CD4-positive, alpha-beta T cell (primary cell): ENCODE measurements around the gene DUXB. TPM values are rescaled to one million over a fixed set of nuclear protein-coding genes. Genes with fewer than 3 reads are reported as not detected.
A peak's percentile ranks its signal among the peaks of the same experiment; 100 is the strongest.

Experiments used
- ATAC-seq: fragments of 200-7000 bp; cut with Tn5 transposase; one replicate; pipeline ENCODE4 v1.10.0; 2022; ENCODE audit warnings: mild to moderate bottlenecking; ENCODE audit not compliant: poor library complexity
- CTCF ChIA-PET: fragments of 350-600 bp; sonication (Branson Sonifier 250); formaldehyde crosslinking; loops from one replicate; lab custom pipeline; 2021; ENCODE audit warnings: antibody characterized with exemption, inconsistent platforms; lab: Charles Lee
- POLR2A ChIA-PET: fragments of 350-600 bp; sonication (Branson Sonifier 250); formaldehyde crosslinking; loops from one replicate; lab custom pipeline; 2021; ENCODE audit warnings: antibody characterized with exemption, inconsistent platforms; lab: Charles Lee
- DNase-seq, 14 experiments: peaks; one replicate each; pipeline ENCODE4 v3.0.0-alpha.2; 2013 to 2020; ENCODE audit warnings: mixed read lengths in 2 of 14
- H3K27ac ChIP-seq, 2 donors: one replicate each; pipeline versions ENCODE4 v1.5.1 to v1.7.0; 2013; ENCODE audit warnings: low read length in 2 of 2, low read depth in 1 of 2, mild to moderate bottlenecking in 1 of 2
- H3K27me3 ChIP-seq, 2 experiments: 1 replicate in 1 of 2; 2 replicates in 1 of 2; pipeline versions ENCODE4 v1.6.1 to v1.7.0; 2013; ENCODE audit warnings: low read length in 2 of 2, control low read depth in 1 of 2, mild to moderate bottlenecking in 1 of 2, moderate library complexity in 1 of 2; ENCODE audit not compliant: insufficient read depth in 2 of 2, control insufficient read depth in 1 of 2
- H3K36me3 ChIP-seq: one replicate; pipeline ENCODE4 v1.6.1; 2013; ENCODE audit warnings: low read length, control low read depth; ENCODE audit not compliant: insufficient read depth
- H3K4me1 ChIP-seq: one replicate; pipeline ENCODE4 v1.6.1; 2013; ENCODE audit warnings: low read length, control low read depth; ENCODE audit not compliant: insufficient read depth
- H3K4me3 ChIP-seq: one replicate; pipeline ENCODE4 v1.5.1; 2013; ENCODE audit warnings: mild to moderate bottlenecking, low read length, moderate library complexity
- H3K9me3 ChIP-seq, 2 experiments: 1 replicate in 1 of 2; 2 replicates in 1 of 2; pipeline versions ENCODE4 v1.6.1 to v1.7.0; 2013; ENCODE audit warnings: low read length in 2 of 2, mild to moderate bottlenecking in 2 of 2, control low read depth in 1 of 2, moderate library complexity in 1 of 2; ENCODE audit not compliant: control insufficient read depth in 1 of 2, insufficient read depth in 1 of 2
- H3K27ac Mint-ChIP-seq: one replicate; pipeline ENCODE4 v1.8.0; 2020; ENCODE audit warnings: mixed read lengths
- H3K27me3 Mint-ChIP-seq: one replicate; pipeline ENCODE4 v1.8.0; 2021; ENCODE audit warnings: mixed read lengths
- H3K36me3 Mint-ChIP-seq: one replicate; pipeline ENCODE4 v1.8.0; 2021; ENCODE audit warnings: low read depth, mixed read lengths
- H3K4me1 Mint-ChIP-seq: one replicate; pipeline ENCODE4 v1.8.0; 2021; ENCODE audit warnings: low read depth, mixed read lengths
- H3K4me3 Mint-ChIP-seq: one replicate; pipeline ENCODE4 v1.8.0; 2020; ENCODE audit warnings: mild to moderate bottlenecking, mixed read lengths
- H3K9me3 Mint-ChIP-seq: one replicate; pipeline ENCODE4 v1.8.0; 2020; ENCODE audit warnings: mixed read lengths
- intact Hi-C, 2 experiments: fragments of 100-400 bp; cut with DNase I in 1 of 2; cut with micrococcal nuclease in 1 of 2; formaldehyde crosslinking; loops; one replicate each; pipeline versions ENCODE4 v1.15.1 to v1.9.0; 2023 to 2025; cut with DNase I, micrococcal nuclease
- total RNA-seq, 174 experiments: library from RNA in 2 of 174; stranded (reverse) in 2 of 174; gene quantifications; one replicate each; pipeline ENCODE4 v1.2.3 and lab custom pipeline; 2021 to 2026
- TF ChIP-seq, protein P1 (sequence below): fragments of 200-600 bp; IDR thresholded peaks from one replicate; pipeline ENCODE4 v1.8.0; 2022; ENCODE audit warnings: antibody characterized with exemption, mild to moderate bottlenecking

DUXB gene
- total RNA-seq, 2 experiments from 2014 or later: not detected

DNA sequence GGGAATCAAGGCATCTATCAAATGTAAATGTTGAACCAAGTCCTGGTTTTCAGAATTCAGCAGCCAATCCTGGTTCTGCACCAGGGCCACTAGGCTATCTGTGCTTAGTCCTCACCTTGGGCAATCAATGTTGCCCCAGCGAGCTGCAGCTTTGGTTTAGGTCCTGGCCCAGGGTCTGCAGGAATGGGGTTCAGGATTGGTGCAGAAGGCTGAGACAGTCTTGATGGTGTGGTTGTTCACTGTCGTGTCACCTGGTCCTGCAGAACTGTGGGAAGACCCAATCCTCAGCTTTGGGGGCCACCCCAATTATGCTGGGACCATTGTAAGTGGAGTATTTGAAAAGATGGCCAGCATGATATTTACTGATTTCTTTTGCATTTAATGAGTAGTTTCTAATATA lies 43.1 kb downstream of the DUXB start:
- POLR2A ChIA-PET: interaction anchor here (1.1 to 1.5 kb wide), 4 partner anchors 9 to 92 kb away, joined by 3 to 5 read pairs (median 4); partner anchors contain the start of genes ADAT1 and GABARAPL2
- peak overlapping the region; percentile 2 for H3K27ac Mint-ChIP-seq

DNA sequence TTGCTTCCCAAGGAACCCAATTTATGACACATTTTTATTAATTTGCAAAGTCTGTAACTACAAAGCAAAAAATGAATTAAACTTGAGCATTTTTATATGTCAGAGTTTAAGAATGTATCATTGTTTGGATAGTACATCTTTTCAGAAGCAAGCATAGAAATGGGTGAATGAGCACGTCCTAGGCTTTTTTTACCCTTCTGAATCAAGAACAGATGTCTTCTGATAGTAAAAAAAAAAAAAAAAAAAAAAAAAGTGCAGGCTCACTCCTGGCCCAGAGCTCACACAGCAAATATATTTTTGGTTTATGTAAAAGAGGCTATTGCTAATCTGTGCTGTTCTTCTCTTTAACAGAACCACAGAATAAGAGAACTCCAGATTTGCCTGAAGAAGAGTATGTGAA lies 47.3 kb downstream of the DUXB start:
- Histone ChIP-seq H3K27ac (peak overlapping the region in 1 of 2 donors; percentile 56), H3K36me3 (peaks cover 54% of the 10 kb centered on the region), H3K4me3 (no peak overlapping the region), H3K27me3 (no peaks in the 10 kb centered on the region), H3K9me3 (no peaks in the 10 kb centered on the region), H3K4me1 (peaks cover 17% of the 10 kb centered on the region)
- intact Hi-C loops: no loop called here
- TF ChIP-seq, protein P1, sequence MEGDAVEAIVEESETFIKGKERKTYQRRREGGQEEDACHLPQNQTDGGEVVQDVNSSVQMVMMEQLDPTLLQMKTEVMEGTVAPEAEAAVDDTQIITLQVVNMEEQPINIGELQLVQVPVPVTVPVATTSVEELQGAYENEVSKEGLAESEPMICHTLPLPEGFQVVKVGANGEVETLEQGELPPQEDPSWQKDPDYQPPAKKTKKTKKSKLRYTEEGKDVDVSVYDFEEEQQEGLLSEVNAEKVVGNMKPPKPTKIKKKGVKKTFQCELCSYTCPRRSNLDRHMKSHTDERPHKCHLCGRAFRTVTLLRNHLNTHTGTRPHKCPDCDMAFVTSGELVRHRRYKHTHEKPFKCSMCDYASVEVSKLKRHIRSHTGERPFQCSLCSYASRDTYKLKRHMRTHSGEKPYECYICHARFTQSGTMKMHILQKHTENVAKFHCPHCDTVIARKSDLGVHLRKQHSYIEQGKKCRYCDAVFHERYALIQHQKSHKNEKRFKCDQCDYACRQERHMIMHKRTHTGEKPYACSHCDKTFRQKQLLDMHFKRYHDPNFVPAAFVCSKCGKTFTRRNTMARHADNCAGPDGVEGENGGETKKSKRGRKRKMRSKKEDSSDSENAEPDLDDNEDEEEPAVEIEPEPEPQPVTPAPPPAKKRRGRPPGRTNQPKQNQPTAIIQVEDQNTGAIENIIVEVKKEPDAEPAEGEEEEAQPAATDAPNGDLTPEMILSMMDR: no peak
- peaks cover 90% of the 10 kb centered on the region for H3K36me3 Mint-ChIP-seq
- peak overlapping the region; percentile 70 for H3K4me3 Mint-ChIP-seq
- ATAC-seq (no peak), DNase-seq (no peak)
- H3K4me1 Mint-ChIP-seq: peaks cover 69% of the 10 kb centered on the region
- ChIA-PET POLR2A (no interaction called here), CTCF (interaction anchor here (1.6 kb wide), 1 partner anchor 137 kb away, joined by 3 read pairs; no protein-coding TSS in a partner anchor)
- peak overlapping the region; percentile 100 for H3K27ac Mint-ChIP-seq
- no peaks in the 10 kb centered on the region for H3K27me3 Mint-ChIP-seq
- no peaks in the 10 kb centered on the region for H3K9me3 Mint-ChIP-seq

More for the DNA sequence above, 43.1 kb downstream of the DUXB start:
- no peaks in the 10 kb centered on the region for H3K27me3 ChIP-seq
- Mint-ChIP-seq H3K9me3 (no peaks in the 10 kb centered on the region), H3K36me3 (peaks cover 56% of the 10 kb centered on the region), H3K4me3 (no peak overlapping the region), H3K27me3 (no peaks in the 10 kb centered on the region), H3K4me1 (peaks cover 34% of the 10 kb centered on the region)
- ATAC-seq (no peak), DNase-seq (no peak)
- no peak overlapping the region for H3K27ac ChIP-seq
- CTCF ChIA-PET: no interaction called here
- TF ChIP-seq, protein P1: no peak
- H3K4me1 ChIP-seq: peaks cover 5% of the 10 kb centered on the region
- H3K36me3 ChIP-seq: peaks cover 63% of the 10 kb centered on the region
- no peaks in the 10 kb centered on the region for H3K9me3 ChIP-seq
- H3K4me3 ChIP-seq: no peak overlapping the region
- intact Hi-C loops: no loop called here

DNA sequence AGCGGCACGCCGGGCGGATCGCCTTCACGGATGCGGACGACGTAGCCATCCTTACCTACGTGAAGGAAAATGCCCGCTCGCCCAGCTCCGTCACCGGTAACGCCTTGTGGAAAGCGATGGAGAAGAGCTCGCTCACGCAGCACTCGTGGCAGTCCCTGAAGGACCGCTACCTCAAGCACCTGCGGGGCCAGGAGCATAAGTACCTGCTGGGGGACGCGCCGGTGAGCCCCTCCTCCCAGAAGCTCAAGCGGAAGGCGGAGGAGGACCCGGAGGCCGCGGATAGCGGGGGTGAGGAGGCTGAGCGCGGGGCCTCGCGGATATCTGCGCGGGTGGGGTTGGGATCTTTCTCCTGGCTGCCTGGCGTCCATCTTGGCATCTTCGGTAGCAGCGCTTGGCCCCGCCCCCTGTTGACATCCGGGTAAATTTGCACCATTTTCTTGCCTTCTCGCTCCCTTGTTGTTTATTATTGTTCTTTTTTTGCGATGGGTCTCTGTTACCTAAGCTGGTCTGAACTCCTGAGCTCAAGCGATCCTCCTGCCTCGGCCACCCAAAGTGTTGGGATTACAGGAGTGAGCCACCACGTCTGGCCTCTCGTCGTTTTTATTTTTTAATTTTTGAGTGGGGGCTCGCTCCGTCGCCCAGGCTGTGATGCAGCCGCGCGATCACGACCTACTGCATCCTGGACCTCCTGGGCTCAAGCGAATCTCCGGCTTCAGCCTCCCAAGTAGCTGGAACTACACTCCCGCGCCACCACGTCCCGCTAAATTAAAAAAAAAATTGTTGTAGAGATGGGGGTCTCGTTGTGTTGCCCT lies 52.8 kb downstream of the DUXB start:
- peaks cover 75% of the 10 kb centered on the region for H3K36me3 Mint-ChIP-seq
- intact Hi-C loops: loop anchor here (1.0 to 10.0 kb wide), 7 partner anchors 81 to 1544 kb away; partner anchors contain the start of genes CFDP1 (in 1 of the 2), GABARAPL2 (in 1 of the 2), MON1B (in 1 of the 2) and RFWD3 (in 1 of the 2)
- Histone ChIP-seq H3K9me3 (no peaks in the 10 kb centered on the region), H3K4me1 (peaks cover 45% of the 10 kb centered on the region), H3K4me3 (peak overlapping the region; percentile 82), H3K36me3 (peaks cover 17% of the 10 kb centered on the region), H3K27ac (peak overlapping the region; percentile 95 to 96), H3K27me3 (no peaks in the 10 kb centered on the region)
- H3K9me3 Mint-ChIP-seq: no peaks in the 10 kb centered on the region
- ATAC-seq: peak; percentile 50
- TF ChIP-seq, protein P1: no peak
- H3K27ac Mint-ChIP-seq: peak overlapping the region; percentile 100
- ChIA-PET POLR2A (interaction anchor here (0.8 to 6.0 kb wide), 33 partner anchors 8 to 1564 kb away, joined by 3 to 239 read pairs (median 8); partner anchors contain the start of genes ADAT1, CFDP1, GABARAPL2 and MON1B), CTCF (interaction anchor here (1.2 to 3.5 kb wide), 4 partner anchors 16 to 184 kb away, joined by 5 to 15 read pairs (median 9); partner anchors contain the start of genes ADAT1 and TMEM170A)
- peaks cover 71% of the 10 kb centered on the region for H3K4me1 Mint-ChIP-seq
- H3K4me3 Mint-ChIP-seq: peak overlapping the region; percentile 97
- DNase-seq: peak; percentile 76 to 93 (median 85)
- H3K27me3 Mint-ChIP-seq: no peaks in the 10 kb centered on the region
